ENCODE results near the gene TLR8.
A peak's percentile ranks its signal among the peaks of the same experiment; 100 is the strongest.
"Not testable (repeated sequence)": the region's sequence is repeated elsewhere in the genome, so short reads cannot be mapped to it uniquely, and the experiment has no call there.

The TLR8 gene

GRCh38 chrX:12956704-12957534, 50.5 kb downstream of the TLR8 start:
- peak; percentile 67 for DNase-seq (ENCODE audit: low spot score)

DNA sequence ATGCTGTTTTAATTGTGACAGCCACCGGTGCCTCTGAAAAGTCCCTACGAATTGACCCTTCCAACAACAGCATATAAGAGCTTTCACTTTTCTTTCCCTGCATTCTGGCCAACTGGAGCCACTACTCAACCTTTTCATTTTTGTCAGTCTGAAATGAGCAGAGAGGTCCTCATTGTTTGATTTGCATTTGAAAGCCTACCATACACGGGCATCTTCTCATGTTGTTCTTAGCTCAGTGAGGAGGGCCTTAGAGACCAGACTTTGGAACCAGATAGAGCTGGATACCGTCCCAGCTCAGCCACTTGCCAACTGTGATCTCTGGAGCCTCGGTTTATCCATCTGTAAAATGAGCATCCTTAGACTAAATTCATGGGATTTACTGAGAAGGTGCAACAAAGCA, 51.6 kb downstream of the TLR8 start:
- TF ChIP-seq, protein P1, sequence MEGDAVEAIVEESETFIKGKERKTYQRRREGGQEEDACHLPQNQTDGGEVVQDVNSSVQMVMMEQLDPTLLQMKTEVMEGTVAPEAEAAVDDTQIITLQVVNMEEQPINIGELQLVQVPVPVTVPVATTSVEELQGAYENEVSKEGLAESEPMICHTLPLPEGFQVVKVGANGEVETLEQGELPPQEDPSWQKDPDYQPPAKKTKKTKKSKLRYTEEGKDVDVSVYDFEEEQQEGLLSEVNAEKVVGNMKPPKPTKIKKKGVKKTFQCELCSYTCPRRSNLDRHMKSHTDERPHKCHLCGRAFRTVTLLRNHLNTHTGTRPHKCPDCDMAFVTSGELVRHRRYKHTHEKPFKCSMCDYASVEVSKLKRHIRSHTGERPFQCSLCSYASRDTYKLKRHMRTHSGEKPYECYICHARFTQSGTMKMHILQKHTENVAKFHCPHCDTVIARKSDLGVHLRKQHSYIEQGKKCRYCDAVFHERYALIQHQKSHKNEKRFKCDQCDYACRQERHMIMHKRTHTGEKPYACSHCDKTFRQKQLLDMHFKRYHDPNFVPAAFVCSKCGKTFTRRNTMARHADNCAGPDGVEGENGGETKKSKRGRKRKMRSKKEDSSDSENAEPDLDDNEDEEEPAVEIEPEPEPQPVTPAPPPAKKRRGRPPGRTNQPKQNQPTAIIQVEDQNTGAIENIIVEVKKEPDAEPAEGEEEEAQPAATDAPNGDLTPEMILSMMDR (IDR thresholded peaks at IDR 0.05; ENCODE audit: extremely low read depth, missing control alignments) = no peak

More at GRCh38 chrX:12956704-12957534, 50.5 kb downstream of the TLR8 start:
- TF ChIP-seq, protein P1 (IDR thresholded peaks at IDR 0.05; ENCODE audit: extremely low read depth, missing control alignments) = no peak

GRCh38 chrX:12958461-12958860, 52.0 kb downstream of the TLR8 start:
- DNase-seq (ENCODE audit: low spot score) = no peak
- TF ChIP-seq, protein P1 (IDR thresholded peaks at IDR 0.05; ENCODE audit: extremely low read depth, missing control alignments) = no peak

More for the DNA sequence above, 51.6 kb downstream of the TLR8 start:
- DNase-seq (ENCODE audit: low spot score) = no peak

GRCh38 chrX:12961196-12961718, 54.8 kb downstream of the TLR8 start:
- TF ChIP-seq, protein P1 (IDR thresholded peaks at IDR 0.05; ENCODE audit: extremely low read depth, missing control alignments) = no peak
- no peak for DNase-seq (ENCODE audit: low spot score)

- TF ChIP-seq, protein P1 (IDR thresholded peaks at IDR 0.05; ENCODE audit: extremely low read depth, missing control alignments) = no peak
- no peak for DNase-seq (ENCODE audit: low spot score)
Observed at GRCh38 chrX:12962041-12962504, 55.7 kb downstream of the TLR8 start.

- DNase-seq (ENCODE audit: low spot score) = not testable (repeated sequence)
Observed at GRCh38 chrX:12963210-12963850, 56.9 kb downstream of the TLR8 start.

- TF ChIP-seq, protein P1 (IDR thresholded peaks at IDR 0.05; ENCODE audit: extremely low read depth, missing control alignments) = no peak
- DNase-seq (ENCODE audit: low spot score) = no peak
Observed at GRCh38 chrX:12965131-12965940, 58.9 kb downstream of the TLR8 start.

Data from GM20000 (cell line).